C4-2B (cell line): ENCODE results near the gene STMP1.

Experiments used
- CTCF ChIP-seq: fragments of 450-650 bp; conservative IDR thresholded peaks from 2 replicates; pipeline ENCODE4 v1.5.1; 2017; ENCODE audit warnings: mild to moderate bottlenecking
- ZFX ChIP-seq: fragments of 450-650 bp; IDR thresholded peaks from 2 replicates; pipeline ENCODE4 v1.6.1; 2017

- TF ChIP-seq CTCF, result peak; percentile 90
- TF ChIP-seq ZFX, result no peak
Measured at GRCh38 chr7:135645296-135645904, 16.9 kb upstream of the STMP1 start.
